Fibroblast of mammary gland (primary cell): ENCODE data around the gene ZNF710.

Experiments
- DNase-seq: peaks from one replicate; pipeline ENCODE4 v3.0.0-alpha.2; 2010; ENCODE audit warnings: low read depth
- H3K4me3 ChIP-seq: 2 replicates; pipeline ENCODE4 v1.5.1; 2011; ENCODE audit warnings: low read depth, mild to moderate bottlenecking, low read length, moderate library complexity; ENCODE audit not compliant: control insufficient read depth
- CTCF ChIP-seq: conservative IDR thresholded peaks from 2 replicates; pipeline ENCODE4 v1.5.1; 2011; ENCODE audit warnings: low read depth, low read length, inconsistent platforms; ENCODE audit not compliant: control insufficient read depth, insufficient read depth

ZNF710 gene

GRCh38 chr15:90046911-90047392, 45.8 kb downstream of the ZNF710 start:
- no peak for DNase-seq
- no peak overlapping the region for H3K4me3 ChIP-seq
- TF ChIP-seq CTCF = no peak

GRCh38 chr15:90047956-90048575, 46.9 kb downstream of the ZNF710 start:
- no peak overlapping the region for H3K4me3 ChIP-seq
- TF ChIP-seq CTCF = no peak
- DNase-seq = no peak

GRCh38 chr15:90049030-90049429, 47.9 kb downstream of the ZNF710 start:
- no peak for DNase-seq
- no peak for TF ChIP-seq CTCF
- no peak overlapping the region for H3K4me3 ChIP-seq

GRCh38 chr15:90049666-90050604, 48.8 kb downstream of the ZNF710 start:
- H3K4me3 ChIP-seq = no peak overlapping the region
- no peak for TF ChIP-seq CTCF
- no peak for DNase-seq

GRCh38 chr15:90051874-90052273, 50.8 kb downstream of the ZNF710 start:
- TF ChIP-seq CTCF = no peak
- no peak overlapping the region for H3K4me3 ChIP-seq
- DNase-seq = no peak

- H3K4me3 ChIP-seq = no peak overlapping the region
- DNase-seq = no peak
- no peak for TF ChIP-seq CTCF
These were observed 52.8 kb downstream of the ZNF710 start for GRCh38 chr15:90053685-90054466.
